ENCODE data around the gene MFSD2B.
"Not testable (repeated sequence)": the region's sequence is repeated elsewhere in the genome, so short reads cannot be mapped to it uniquely, and the experiment has no call there.

Gene MFSD2B, protein sequence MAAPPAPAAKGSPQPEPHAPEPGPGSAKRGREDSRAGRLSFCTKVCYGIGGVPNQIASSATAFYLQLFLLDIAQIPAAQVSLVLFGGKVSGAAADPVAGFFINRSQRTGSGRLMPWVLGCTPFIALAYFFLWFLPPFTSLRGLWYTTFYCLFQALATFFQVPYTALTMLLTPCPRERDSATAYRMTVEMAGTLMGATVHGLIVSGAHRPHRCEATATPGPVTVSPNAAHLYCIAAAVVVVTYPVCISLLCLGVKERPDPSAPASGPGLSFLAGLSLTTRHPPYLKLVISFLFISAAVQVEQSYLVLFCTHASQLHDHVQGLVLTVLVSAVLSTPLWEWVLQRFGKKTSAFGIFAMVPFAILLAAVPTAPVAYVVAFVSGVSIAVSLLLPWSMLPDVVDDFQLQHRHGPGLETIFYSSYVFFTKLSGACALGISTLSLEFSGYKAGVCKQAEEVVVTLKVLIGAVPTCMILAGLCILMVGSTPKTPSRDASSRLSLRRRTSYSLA

DNA sequence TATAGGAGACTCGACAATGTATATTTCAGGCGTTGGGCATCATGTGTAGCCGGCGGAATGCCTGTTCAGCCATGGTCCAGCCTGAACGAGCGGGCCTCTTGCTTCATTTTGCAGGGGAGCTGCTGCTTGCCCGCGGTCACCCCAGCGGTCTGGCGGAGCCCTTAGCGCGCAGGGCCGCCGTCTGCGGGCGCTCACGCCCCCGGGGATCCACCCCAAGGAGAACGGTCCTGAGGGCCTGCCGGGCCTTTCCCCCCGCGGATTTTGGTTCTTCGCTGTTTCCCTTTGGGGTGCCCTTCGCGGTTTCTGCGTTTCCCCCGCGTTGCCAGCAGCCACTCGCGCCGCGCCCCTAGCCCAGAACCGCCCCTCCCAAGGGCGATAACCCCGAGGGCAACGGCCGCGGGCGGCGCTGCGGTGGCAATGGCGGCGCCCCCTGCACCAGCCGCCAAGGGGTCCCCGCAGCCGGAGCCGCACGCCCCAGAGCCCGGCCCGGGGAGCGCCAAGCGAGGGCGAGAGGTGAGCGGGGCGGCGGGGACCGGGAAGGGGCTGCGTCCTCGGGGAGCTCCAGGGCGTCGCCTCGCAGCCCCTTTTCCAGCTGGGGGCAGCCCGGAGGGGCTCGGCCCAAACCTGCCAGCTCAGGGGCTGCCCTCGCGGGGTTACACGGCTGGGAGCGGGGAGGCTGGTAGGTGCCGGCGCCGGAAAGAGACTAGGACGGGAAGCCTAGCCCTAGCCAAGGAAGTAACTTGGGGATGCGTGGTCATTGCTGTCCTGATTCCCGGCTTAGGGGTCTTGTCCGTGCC lies at the start of gene MFSD2B:
TSS of gene MFSD2B (plus strand) at position 406 of the 797 bp plus-strand sequence. CDS start at position 418, 12 bp downstream.
- DNase-seq (ENCODE audit: low read depth) = peak; percentile 33

DNA sequence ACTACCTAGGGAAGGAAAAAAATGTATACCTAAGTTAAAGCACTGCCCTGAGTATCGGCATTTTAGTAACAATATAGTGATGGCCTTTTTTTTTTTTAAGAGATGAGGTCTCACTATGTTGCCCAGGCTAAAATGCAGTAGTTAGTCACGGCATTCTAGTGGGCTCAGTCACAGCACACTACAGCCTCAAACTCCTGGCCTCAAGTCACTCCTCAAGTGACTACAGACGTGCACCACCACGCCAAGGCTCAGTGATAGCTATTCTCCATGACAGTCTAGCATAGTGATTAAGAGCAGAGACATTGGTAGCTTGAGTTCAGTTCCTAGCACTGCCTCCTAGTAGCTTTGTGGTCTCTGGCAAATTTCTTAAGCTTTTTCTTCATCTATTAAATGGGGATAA lies 42.0 kb upstream of the MFSD2B start:
- DNase-seq (ENCODE audit: low read depth) = no peak

DNA sequence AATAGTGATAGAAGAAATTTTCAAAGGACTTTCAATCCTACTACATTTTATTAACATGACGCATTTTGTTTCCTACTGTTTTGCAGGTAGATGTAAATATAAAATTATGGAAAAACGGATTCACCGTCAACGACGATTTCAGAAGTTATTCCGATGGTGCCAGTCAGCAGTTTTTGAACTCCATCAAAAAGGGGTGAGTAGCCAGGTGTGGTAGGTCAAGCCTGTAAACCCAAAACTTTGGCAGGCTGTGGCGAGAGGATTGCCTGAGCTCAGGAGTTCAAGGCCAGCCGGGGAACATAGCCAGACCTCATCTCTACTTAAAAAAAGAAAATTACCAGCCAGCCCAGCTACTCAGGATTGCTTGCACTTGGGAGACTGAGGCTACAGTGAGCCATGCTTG lies 33.0 kb upstream of the MFSD2B start:
- no peak for DNase-seq (ENCODE audit: low read depth)

DNA sequence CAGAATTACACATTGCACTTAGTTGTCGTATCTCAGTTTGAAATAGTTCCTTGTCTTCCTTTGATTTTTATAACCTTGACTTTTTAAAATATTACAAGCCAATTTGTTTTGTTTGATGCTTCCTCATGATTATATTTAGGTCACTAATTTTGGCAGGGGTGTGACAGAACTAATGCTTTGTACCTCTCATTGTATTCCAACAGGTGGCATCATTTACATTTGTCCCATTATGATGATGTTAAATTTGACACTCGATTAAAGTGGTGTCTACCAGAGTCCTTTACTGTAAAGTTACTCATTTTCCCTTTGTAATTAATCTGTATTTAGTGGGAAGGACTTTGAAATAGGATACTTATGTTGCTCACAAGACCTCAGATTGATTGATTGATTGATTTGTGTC lies 21.5 kb upstream of the MFSD2B start:
- no peak for DNase-seq (ENCODE audit: low read depth)

DNA sequence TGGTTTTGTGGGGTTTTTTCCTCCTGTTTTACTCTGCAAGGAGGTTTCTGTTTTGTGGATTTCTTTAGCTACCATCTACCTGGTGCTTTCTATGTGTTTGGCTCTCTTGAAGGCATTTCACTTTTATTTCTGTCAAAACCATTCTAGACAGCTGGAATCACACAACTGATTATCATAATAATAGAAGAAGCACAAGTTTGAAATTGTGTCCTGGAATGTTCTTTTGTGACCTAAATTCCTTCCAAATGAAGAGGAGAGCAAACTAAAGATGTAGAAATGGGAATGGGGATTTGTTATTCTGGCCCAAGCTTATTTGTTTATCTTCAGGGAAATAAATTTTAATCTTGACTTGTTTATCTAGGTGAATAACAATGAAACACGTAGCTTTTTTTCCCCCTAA lies 17.0 kb upstream of the MFSD2B start:
- DNase-seq (ENCODE audit: low read depth) = no peak

DNA sequence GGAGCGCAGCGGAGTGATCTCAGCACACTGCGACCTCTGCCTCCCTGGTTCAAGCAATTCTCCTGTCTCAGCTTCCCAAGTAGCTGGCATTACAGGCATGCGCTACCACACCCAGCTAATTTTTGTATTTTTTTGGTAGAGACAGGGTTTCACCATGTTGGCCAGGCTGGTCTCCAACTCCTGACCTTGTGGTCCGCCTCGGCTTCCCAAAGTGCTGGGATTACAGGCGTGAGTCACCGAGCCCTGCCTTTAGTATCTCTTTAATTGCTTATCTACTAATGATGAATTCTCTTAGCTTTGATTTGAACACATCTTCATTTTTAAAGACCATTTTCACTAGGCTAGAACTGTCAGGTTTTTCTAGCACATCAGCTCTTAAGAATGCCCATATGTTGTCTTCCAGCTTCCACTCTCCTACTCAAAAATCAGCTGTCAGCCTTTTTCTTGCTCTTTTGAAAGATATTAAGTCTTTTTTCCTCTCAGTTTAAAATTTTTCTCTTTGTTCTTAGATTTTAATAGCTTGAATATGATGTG lies 16.1 kb upstream of the MFSD2B start:
- DNase-seq (ENCODE audit: low read depth) = no peak

DNA sequence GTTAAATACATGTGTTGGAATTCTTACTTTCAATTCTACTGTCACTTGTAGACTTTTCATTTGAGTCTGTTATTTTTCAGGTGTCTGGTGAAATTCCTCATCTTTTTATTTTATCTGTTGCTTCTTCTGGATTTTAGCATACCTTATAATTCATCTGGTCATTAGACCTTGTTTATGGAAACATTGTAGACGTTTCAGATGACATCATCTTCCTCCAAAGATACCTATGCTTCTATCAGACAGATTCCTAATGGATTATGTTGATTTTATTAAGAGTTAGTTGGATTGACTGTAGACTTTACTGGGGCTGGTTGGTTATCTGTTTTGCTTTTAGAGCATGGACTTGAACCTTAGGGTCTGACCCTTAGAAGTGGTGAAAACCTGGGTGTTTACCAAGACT lies 15.3 kb upstream of the MFSD2B start:
- no peak for DNase-seq (ENCODE audit: low read depth)

DNA sequence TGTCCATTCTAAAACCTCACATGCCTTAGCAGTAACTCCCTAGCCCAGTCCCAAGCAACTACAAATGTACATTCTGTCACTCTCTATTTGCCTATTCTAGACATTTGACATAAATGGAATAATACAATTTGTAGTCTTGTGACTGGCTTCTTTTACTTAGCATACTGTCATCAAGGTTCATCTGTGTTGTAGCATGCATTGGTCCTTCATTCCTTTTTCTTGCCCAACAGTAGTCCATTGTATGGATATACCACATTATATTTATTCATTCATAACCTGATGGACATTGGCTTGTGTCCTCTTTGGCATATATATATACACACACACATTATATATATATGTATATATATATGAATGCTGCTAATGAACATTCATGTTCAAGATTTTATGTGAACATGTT lies 2.2 kb upstream of the MFSD2B start:
- DNase-seq (ENCODE audit: low read depth) = no peak

DNA sequence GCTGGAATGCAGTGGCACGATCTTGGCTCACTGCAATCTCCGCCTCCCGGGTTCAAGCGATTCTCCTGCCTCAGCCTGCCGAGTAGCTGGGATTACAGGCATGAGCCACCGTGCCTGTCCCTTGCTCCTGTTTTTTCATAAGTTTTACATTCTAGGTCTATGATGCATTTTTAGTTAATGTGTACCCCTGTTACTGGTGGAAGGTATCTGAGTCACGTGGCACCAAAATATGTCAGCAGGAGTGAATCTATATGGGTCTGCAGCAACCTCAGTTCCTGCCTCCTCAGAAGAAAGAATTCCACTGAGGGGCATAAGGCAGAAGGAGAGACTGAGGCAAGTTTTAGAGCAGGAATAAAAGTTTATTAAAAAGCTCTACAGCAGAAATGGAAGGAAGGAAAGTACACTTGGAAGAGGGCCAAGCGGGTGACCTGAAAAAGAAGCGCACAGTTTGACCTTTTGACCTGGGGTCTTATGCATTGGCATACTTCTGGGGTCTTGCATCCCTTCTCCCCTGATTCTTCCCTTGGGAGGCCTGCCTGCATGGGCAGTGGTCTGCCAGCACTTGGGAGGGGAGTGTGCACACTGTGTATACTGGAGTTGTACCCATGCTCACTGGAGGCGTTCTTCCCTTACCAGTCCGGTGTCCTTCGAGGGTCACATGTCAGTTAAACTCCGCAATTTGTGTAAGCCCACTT lies 1.1 kb upstream of the MFSD2B start:
- DNase-seq (ENCODE audit: low read depth) = no peak

DNA sequence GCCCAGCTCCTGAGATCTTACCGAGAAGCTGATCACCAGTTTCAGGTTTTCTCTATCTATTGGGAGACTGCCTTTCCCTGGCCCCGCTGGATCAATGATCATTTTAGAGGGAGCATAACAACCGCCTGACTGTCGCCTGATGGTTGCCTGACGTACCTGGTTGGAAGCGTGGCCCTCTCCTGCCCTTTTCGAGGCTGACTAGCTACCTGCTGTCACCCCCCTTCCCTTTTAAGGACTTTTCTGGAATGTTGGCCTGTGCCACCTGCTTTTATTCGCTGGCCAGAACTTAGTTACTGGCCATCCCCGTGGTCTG lies 562 bp upstream of the MFSD2B start:
- DNase-seq (ENCODE audit: low read depth) = no peak

DNA sequence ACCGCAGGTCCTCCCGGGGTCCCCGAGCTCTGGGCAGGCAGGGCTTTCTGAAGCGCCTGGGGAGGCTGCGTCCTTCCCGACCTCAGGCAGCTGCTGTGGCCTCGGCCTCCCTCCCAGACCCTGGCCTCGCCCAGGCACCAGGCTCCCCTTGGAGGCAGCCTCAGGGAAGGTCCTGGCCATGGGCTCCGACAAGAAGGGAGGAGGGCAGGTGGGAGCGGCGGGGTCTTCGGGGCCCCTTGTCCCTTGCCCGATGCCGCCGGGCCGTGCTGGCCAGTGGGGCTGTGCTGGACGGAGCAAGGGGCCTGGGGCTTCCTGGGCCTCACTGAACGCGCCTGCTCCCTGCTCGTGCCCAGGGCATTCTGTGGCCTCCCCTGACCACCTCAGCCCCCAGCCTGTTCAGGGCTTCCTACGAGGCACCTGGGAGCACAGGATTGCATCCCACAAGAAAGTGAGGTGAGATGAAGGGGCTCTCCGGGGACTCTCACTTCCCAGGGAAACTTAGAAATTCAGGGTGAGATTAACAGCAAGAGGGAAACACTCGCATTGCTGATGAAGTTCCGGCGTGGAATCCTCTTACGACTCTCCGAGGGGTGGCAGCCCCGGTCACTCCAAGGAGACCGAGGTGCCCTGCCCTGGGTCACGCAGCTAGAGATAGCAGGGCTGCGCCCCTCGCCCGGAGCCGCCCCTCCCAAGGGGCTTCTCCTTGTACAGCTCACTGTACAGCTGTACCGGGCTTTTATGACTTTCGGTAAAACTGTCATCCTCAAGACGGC lies 778 bp downstream of the MFSD2B start:
- peak; percentile 54 for DNase-seq (ENCODE audit: low read depth)

DNA sequence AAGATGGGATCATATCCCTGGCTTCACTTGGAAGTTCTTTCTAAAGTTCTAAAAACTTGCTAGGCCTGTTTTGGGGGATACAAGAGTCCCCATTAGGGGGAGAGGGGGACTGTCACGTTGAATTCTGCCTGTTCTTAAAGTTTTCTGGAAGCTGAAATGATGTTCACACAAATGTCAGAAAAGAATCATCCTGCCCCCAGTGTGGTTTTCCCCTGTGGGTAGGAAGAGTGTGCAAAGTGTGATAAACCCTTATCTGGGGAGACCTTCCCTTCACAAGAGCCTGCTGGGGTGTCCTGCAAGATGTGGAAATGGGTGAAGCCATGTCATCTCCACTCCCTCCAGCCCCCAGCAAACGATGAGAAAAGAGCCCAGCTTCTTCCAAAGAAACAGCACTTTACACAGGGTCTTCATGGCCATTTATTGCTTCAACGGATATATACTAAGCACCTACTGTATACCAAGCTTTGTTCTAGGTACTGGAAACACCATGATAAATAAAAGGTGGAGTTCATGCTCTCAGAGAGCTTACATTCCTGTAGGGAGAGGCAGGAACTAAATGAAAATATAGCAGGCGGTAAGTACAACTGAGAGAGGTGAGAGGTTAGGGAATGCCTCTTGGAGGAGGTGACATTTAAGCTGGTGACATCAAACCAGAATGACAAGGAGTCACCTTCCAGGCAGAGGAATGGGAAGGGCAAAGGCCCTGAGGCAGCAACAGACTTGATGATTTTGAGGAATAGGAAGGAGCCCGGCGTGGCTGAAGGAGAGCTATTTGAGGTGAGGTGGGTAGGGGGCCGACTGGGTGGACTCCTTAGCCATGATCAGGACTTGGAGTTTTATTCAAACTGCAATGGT lies 1.6 kb downstream of the MFSD2B start:
- peak; percentile 93 for DNase-seq (ENCODE audit: low read depth)

DNA sequence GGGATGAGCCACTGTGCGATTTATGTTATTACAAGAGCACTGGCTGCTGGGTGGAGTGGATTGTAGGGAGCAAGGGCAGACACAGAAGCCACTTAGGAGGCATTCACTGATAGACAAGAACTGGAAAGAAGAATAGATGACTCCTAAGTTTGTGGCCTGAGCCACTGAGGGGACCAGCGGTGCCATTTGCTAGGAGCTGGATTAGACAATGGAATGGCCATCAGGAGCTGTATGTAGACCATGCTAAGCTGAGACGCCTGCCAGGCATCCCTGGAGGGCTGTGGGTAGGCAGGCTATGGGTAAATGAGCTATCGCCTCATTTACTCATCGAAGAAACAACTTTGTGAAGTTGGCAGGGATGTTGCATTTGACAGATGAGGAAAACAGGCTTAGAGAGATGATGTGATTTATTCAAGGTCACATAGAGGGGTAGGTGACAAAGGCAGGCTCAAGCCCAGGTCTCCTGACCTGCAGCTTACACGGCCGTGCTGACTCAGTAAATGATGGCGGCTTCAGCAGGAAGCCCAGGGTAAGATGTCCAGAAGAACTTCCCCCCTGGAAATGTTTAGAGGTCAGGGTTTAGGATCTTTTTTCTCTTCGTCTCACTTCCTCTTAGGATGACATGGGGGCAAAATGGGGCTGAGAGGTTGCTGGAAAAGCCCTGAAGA lies 2.8 kb downstream of the MFSD2B start:
- DNase-seq (ENCODE audit: low read depth) = peak; percentile 32

DNA sequence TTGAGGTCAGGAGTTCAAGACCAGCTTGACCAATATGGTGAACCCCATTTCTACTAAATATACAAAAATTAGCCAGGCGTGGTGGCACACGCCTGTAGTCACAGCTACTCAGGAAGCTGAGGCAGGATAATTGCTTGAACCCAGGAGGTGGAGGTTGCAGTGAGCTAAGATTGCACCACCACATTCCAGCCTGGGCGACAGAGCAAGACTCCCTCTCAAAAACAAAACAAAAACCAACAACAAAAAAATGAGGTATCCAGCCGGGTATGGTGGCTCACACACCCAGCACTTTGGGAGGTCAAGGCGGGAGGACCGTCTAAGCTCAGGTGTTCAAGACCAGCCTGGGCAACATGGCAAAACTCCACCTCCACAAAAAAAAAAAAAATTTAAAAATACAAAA lies 5.0 kb downstream of the MFSD2B start:
- not testable (repeated sequence) for DNase-seq (ENCODE audit: low read depth)

DNA sequence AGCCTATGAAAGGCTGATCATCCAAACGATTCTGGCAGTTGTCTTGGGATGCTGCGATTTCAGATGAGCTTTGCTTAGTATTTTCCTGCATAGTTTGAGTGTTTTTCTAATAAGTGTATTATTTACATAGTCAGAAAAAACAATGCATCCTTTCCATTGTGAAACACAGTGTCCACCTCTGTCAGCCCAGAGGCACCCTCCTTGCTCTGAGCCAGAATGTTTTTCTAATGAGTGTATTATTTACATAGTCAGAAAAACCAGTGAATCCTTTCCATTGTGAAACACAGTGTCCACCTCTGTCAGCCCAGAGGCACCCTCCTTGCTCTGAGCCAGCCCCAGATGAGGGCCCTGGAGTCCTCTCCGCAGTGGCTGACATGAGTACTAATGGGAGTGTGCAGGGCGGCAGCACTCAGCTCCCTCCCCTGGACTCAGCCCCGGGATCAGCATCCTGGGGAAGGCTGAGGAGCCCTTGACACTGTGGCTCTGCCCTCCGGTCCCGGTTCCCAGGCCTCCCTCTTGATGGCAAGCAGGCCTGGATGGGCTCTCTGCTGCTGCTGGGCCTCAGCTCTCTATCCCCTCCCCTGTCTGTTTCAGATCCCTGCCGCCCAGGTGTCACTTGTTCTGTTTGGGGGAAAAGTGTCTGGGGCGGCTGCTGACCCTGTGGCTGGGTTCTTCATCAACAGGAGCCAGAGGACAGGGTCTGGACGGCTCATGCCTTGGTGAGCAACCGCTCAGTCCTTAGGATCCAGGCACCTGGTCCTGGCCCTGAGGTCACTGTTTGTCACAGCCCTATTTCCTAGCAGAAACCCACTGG lies 5.9 kb downstream of the MFSD2B start:
- DNase-seq (ENCODE audit: low read depth) = no peak

DNA sequence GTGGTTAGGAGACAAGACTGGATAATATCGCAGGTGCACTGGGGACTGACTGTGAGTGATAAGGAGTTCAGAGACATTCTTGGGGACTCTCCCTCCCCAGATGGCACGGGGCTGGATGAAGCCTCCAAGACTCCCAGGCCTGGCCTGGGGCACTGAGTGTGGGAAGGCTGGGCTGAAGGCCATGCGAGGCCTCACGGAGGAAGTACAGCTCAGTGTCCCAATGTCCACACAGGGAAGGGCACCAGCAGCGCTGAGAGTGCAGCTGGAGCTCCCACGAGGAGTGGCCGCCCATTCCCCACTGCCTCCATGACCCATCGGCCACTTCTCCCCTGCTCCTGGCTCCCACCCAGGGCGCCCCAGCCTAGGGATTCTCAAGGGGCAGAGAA lies 6.5 kb downstream of the MFSD2B start:
- DNase-seq (ENCODE audit: low read depth) = no peak

DNA sequence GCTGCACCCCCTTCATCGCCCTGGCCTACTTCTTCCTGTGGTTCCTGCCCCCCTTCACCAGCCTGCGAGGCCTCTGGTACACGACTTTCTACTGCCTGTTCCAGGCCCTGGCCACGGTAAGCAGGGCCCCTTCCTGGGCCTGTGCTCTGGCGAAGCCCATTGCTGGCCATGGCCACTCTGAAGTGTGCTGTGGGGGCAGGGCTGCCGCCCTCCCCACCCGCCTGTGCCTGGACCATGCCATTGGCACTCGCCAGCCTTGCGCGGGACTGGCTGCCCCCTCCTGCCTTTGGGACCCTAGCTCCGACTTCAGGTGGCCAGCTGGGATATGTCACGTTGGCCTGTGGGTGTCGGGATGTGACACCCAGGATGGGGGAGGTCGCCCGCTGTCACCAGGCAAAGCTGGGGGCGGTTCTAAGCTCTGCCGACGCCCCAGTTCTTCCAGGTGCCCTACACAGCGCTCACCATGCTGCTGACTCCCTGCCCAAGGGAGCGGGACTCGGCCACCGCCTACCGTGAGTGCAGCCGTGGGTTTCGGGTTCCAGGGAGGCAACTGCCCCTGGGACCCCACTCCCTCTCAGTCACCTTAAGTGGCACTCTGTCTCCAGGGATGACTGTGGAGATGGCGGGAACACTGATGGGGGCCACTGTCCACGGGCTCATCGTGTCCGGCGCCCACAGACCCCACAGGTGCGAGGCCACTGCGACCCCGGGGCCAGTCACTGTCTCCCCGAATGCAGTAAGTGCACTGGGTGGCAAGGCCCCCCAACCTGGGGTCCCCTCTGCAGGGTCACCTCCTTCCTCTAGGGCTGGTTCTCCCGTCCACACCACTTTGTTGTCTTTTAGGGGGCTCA lies 7.2 kb downstream of the MFSD2B start:
- no peak for DNase-seq (ENCODE audit: low read depth)

DNA sequence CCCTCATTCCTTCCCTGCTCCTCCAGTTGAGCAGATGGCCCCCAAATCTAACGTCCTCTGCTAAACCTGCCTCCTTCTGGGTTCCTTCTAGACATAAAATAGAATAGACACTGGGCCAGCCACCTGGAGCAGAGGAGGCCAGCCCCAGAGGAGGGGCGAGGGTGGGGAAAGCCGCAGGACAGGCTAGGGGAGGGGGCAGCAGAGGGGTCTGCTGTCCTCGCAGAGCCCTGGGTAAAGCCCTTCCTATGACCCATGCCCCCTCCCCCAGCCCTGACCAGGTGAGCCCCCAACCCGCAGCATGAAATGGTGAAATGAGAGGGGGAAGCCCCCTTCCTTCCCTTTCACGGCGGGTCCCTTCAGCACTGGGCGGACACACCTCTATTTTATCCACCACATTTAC lies 7.8 kb downstream of the MFSD2B start:
- DNase-seq (ENCODE audit: low read depth) = no peak
